ENCODE data around the gene CDKN1A.

GRCh38 chr6:36636283-36636682 lies 42.2 kb upstream of the CDKN1A start:
- TF ChIP-seq EZH2 (IDR thresholded peaks at IDR 0.05; ENCODE audit: borderline replicate concordance, low read depth, low read length) (no peak), CHD2 (IDR thresholded peaks at IDR 0.05; ENCODE audit: low read depth, low read length) (no peak), WHSC1 (IDR thresholded peaks at IDR 0.05; ENCODE audit: low read length) (no peak), RFX5 (IDR thresholded peaks at IDR 0.05; ENCODE audit: low read depth, low read length) (no peak), TFE3 (CRISPR knock-in tag; IDR thresholded peaks at IDR 0.05) (no peak), SREBF1 (IDR thresholded peaks at IDR 0.05; ENCODE audit: borderline replicate concordance, low read depth, low read length) (no peak), ZNF707 (CRISPR knock-in tag; conservative IDR thresholded peaks at IDR 0.05) (no peak), SETDB1 (IDR thresholded peaks at IDR 0.05; ENCODE audit: low read length) (no peak)

All from K562 (cell line).